ENCODE data around the gene NAA80.

Gene NAA80

GRCh38 chr3:50270422-50271224 lies 28.6 kb downstream of the NAA80 start:
- FAIRE-seq (no peak), DNase-seq (ENCODE audit: insufficient read length, low spot score) (no peak)
- TF ChIP-seq POLR2A (IDR thresholded peaks at IDR 0.05; ENCODE audit: low read depth, low read length), result no peak

- DNase-seq (ENCODE audit: insufficient read length, low spot score) (peak; percentile 90), FAIRE-seq (peak; percentile 71)
Observed at GRCh38 chr3:50269977-50270413, 29.2 kb downstream of the NAA80 start.

GRCh38 chr3:50269460-50269859 lies 29.7 kb downstream of the NAA80 start:
- TF ChIP-seq POLR2A (IDR thresholded peaks at IDR 0.05; ENCODE audit: low read depth, low read length), result no peak
- DNase-seq (ENCODE audit: insufficient read length, low spot score) (no peak), FAIRE-seq (no peak)

More at GRCh38 chr3:50269977-50270413, 29.2 kb downstream of the NAA80 start:
- no peak for TF ChIP-seq POLR2A (IDR thresholded peaks at IDR 0.05; ENCODE audit: low read depth, low read length)

GRCh38 chr3:50268703-50269451 lies 30.3 kb downstream of the NAA80 start, which contains the start of gene SEMA3B:
Gene SEMA3B (plus strand): TSS chr3:50269147. CDS start chr3:50269241, 94 bp downstream.
- FAIRE-seq (no peak), DNase-seq (ENCODE audit: insufficient read length, low spot score) (peak; percentile 91)
- TF ChIP-seq POLR2A (IDR thresholded peaks at IDR 0.05; ENCODE audit: low read depth, low read length), result no peak

GRCh38 chr3:50268276-50268675 lies 30.9 kb downstream of the NAA80 start:
- FAIRE-seq (no peak), DNase-seq (ENCODE audit: insufficient read length, low spot score) (no peak)
- no peak for TF ChIP-seq POLR2A (IDR thresholded peaks at IDR 0.05; ENCODE audit: low read depth, low read length)

GRCh38 chr3:50267280-50267913 lies 31.8 kb downstream of the NAA80 start:
- FAIRE-seq (no peak), DNase-seq (ENCODE audit: insufficient read length, low spot score) (no peak)
- 0 out of 2 replicates have a peak, but pooled peaks have one; percentile 10 for TF ChIP-seq POLR2A (IDR thresholded peaks at IDR 0.05; ENCODE audit: low read depth, low read length)

GRCh38 chr3:50266836-50267235 lies 32.4 kb downstream of the NAA80 start:
- DNase-seq (ENCODE audit: insufficient read length, low spot score), result no peak
- no peak for TF ChIP-seq POLR2A (IDR thresholded peaks at IDR 0.05; ENCODE audit: low read depth, low read length)

GRCh38 chr3:50266017-50266416 lies 33.2 kb downstream of the NAA80 start:
- no peak for TF ChIP-seq POLR2A (IDR thresholded peaks at IDR 0.05; ENCODE audit: low read depth, low read length)
- DNase-seq (ENCODE audit: insufficient read length, low spot score), result no peak
- FAIRE-seq, result no peak

More at GRCh38 chr3:50266836-50267235, 32.4 kb downstream of the NAA80 start:
- no peak for FAIRE-seq

- DNase-seq (ENCODE audit: insufficient read length, low spot score) (no peak), FAIRE-seq (no peak)
- no peak for TF ChIP-seq POLR2A (IDR thresholded peaks at IDR 0.05; ENCODE audit: low read depth, low read length)
Observed at GRCh38 chr3:50265571-50265970, 33.6 kb downstream of the NAA80 start.

GRCh38 chr3:50264964-50265485 lies 34.2 kb downstream of the NAA80 start:
- no peak for TF ChIP-seq POLR2A (IDR thresholded peaks at IDR 0.05; ENCODE audit: low read depth, low read length)
- no peak for FAIRE-seq
- DNase-seq (ENCODE audit: insufficient read length, low spot score), result no peak

GRCh38 chr3:50264383-50264963 lies 34.7 kb downstream of the NAA80 start:
- no peak for TF ChIP-seq POLR2A (IDR thresholded peaks at IDR 0.05; ENCODE audit: low read depth, low read length)
- no peak for FAIRE-seq
- DNase-seq (ENCODE audit: insufficient read length, low spot score), result peak; percentile 92

- no peak for FAIRE-seq
- no peak for TF ChIP-seq POLR2A (IDR thresholded peaks at IDR 0.05; ENCODE audit: low read depth, low read length)
- DNase-seq (ENCODE audit: insufficient read length, low spot score), result no peak
Observed at GRCh38 chr3:50263478-50264382, 35.5 kb downstream of the NAA80 start.
